ENCODE data around the gene DLX1. TPM values are rescaled to one million over a fixed set of nuclear protein-coding genes. Genes with fewer than 3 reads are reported as not detected.

Gene DLX1
- total and polyA plus RNA-seq, 2 of the 8 experiments (the other 6 are each of a cell fraction or from before 2014, with no cell fraction given): 0.11 TPM; not detected in 1

GRCh38 chr2:172102391-172103359 lies 17.4 kb downstream of the DLX1 start, which contains the start of gene DLX2 (continued):
- TF ChIP-seq ATF2 (IDR thresholded peaks at IDR 0.05; ENCODE audit: low read length): no peak
- no peak for TF ChIP-seq CHD1 (IDR thresholded peaks at IDR 0.05; ENCODE audit: low read depth, low read length)
- TF ChIP-seq PHF8 (conservative IDR thresholded peaks at IDR 0.05; ENCODE audit: low read depth, low read length): peak; percentile 18; the same call in 1 of the 2 replicates
- peak; percentile 68 for TF ChIP-seq SP1 (IDR thresholded peaks at IDR 0.05; ENCODE audit: low read depth, low read length)
- TF ChIP-seq CBX5 (IDR thresholded peaks at IDR 0.05; ENCODE audit: low read depth, low read length): no peak
- peak in 1 of 2 experiments; percentile 27; a peak in 1 of 4 replicates for TF ChIP-seq SIN3A (conservative IDR thresholded peaks at IDR 0.05 in 1 of 2, IDR thresholded peaks at IDR 0.05 in 1 of 2; ENCODE audit: low read depth in 1 of 2, low read length in 2 of 2)
- TF ChIP-seq KDM4A (IDR thresholded peaks at IDR 0.05; ENCODE audit: low read depth, low read length, severe bottlenecking): peak; percentile 66
- no peak for TF ChIP-seq SP2 (IDR thresholded peaks at IDR 0.05; ENCODE audit: low read length)
- no peak for TF ChIP-seq POU5F1 (IDR thresholded peaks at IDR 0.05; ENCODE audit: low read depth, low read length)
- TF ChIP-seq TAF1 (IDR thresholded peaks at IDR 0.05; ENCODE audit: low read depth, low read length): peak; percentile 62; the same call in 1 of the 2 replicates
- TF ChIP-seq HDAC2 (IDR thresholded peaks at IDR 0.05; ENCODE audit: borderline replicate concordance in 1 of 2, low read depth in 2 of 2, low read length in 2 of 2): no peak
- no peak for TF ChIP-seq RAD21 (IDR thresholded peaks at IDR 0.05 in 1 of 2, conservative IDR thresholded peaks at IDR 0.05 in 1 of 2; ENCODE audit: low read depth in 2 of 2, low read length in 2 of 2)
- peak; percentile 91 for TF ChIP-seq E2F6 (IDR thresholded peaks at IDR 0.05)
- no peak for TF ChIP-seq BACH1 (IDR thresholded peaks at IDR 0.05; ENCODE audit: low read length)
- TF ChIP-seq RBBP5 (IDR thresholded peaks at IDR 0.05; ENCODE audit: borderline replicate concordance, low read depth, low read length): peak; percentile 72; the same call in 1 of the 2 replicates
- no peak for TF ChIP-seq SIRT6 (IDR thresholded peaks at IDR 0.05; ENCODE audit: low read length)
- TF ChIP-seq JUN (IDR thresholded peaks at IDR 0.05; ENCODE audit: low read depth, low read length): no peak
- no peak for TF ChIP-seq CEBPB (IDR thresholded peaks at IDR 0.05; ENCODE audit: low read depth, low read length)
- TF ChIP-seq EP300 (IDR thresholded peaks at IDR 0.05; ENCODE audit: borderline replicate concordance in 1 of 2, low read depth in 2 of 2, low read length in 2 of 2): no peak
- TF ChIP-seq KDM5A (IDR thresholded peaks at IDR 0.05; ENCODE audit: low read length): no peak

Data from H1 (cell line).